Right lobe of liver (tissue), 4 donors: ENCODE results near the gene NBEA.

Source experiments
- CTCF ChIP-seq, 4 donors: fragments of 200-600 bp in 3 of 4; fragments of 450-650 bp in 1 of 4; IDR thresholded peaks; one replicate each; pipeline versions ENCODE4 v1.5.1 to v1.8.0; 2016 to 2022; ENCODE audit warnings: antibody characterized with exemption in 4 of 4, mild to moderate bottlenecking in 2 of 4
- POLR2A ChIP-seq: fragments of 450-650 bp; IDR thresholded peaks from one replicate; pipeline ENCODE4 v1.6.1; 2017; ENCODE audit warnings: antibody characterized with exemption, mild to moderate bottlenecking
- donor health status: DM: no; HTN: no; CAD: no.
- donor health status: DM: no; HTN: no; CAD: no.
- donor health status: DM: no; HTN: yes; CAD: no.

GRCh38 chr13:35260316-35260715, 318.2 kb downstream of the NBEA start:
- TF ChIP-seq CTCF (IDR thresholded peaks at IDR 0.05) (no peak), POLR2A (no peak)
